GM12891 (cell line): ENCODE results near the gene TNFSF4.

ENCODE experiments used
- DNase-seq: peaks from one replicate; pipeline ENCODE4 v3.0.0; 2011; ENCODE audit warnings: low spot score; ENCODE audit not compliant: insufficient read length
- FAIRE-seq: peaks from 2 replicates; lab custom pipeline; 2011; peaks lifted over from hg19 to GRCh38; lab: Jason Lieb, UNC
- PAX5 ChIP-seq: IDR thresholded peaks from 2 replicates; pipeline ENCODE4 v1.6.1; 2011; ENCODE audit warnings: low read length, moderate library complexity, mild to moderate bottlenecking; ENCODE audit not compliant: insufficient read depth, severe bottlenecking
- POLR2A ChIP-seq: IDR thresholded peaks from 2 replicates; pipeline ENCODE4 v1.6.1; 2011; ENCODE audit warnings: low read depth, low read length, control low read depth
- POLR2AphosphoS5 ChIP-seq: IDR thresholded peaks from 2 replicates; pipeline ENCODE4 v1.6.1; 2011; ENCODE audit warnings: low read depth, low read length, control low read depth
- POU2F2 ChIP-seq: IDR thresholded peaks from 2 replicates; pipeline ENCODE4 v1.6.1; 2011; ENCODE audit warnings: low read depth, mild to moderate bottlenecking, control low read depth, low read length, moderate library complexity
- SPI1 ChIP-seq: IDR thresholded peaks from 2 replicates; pipeline ENCODE4 v1.6.1; 2011; ENCODE audit warnings: low read depth, low read length, control low read depth
- TAF1 ChIP-seq: IDR thresholded peaks from 2 replicates; pipeline ENCODE4 v1.6.1; 2011; ENCODE audit warnings: low read depth, low read length, control low read depth

Gene TNFSF4

DNA sequence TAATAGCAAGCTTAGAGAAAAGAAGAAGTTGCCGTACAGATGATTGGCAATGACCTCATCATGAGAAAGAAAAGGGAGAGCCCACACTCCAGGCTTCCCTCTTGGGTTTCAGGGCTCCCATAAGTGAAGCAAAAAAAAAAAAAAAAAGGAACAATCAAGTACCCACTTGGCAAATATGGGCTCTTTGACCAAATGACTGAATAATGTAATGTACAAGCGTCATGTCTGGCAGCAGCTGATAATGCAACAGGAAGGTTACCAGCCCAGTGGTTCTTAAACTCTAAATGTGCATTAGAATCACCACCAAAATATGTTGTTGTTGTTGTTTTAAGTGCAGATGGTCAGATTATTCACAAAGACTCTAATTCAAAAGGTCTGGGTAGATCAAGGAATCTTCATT, 13.5 kb downstream of the TNFSF4 start:
- DNase-seq, result no peak
- TF ChIP-seq POU2F2, result no peak
- TF ChIP-seq PAX5, result no peak
- no peak for TF ChIP-seq POLR2A
- TF ChIP-seq TAF1, result no peak
- no peak for TF ChIP-seq POLR2AphosphoS5
- TF ChIP-seq SPI1, result no peak
- no peak for FAIRE-seq

GRCh38 chr1:173191011-173191705, 16.0 kb downstream of the TNFSF4 start:
- FAIRE-seq (no peak), DNase-seq (no peak)
- no peak for TF ChIP-seq POLR2AphosphoS5
- no peak for TF ChIP-seq POU2F2
- no peak for TF ChIP-seq PAX5
- TF ChIP-seq TAF1, result no peak
- TF ChIP-seq SPI1, result no peak
- no peak for TF ChIP-seq POLR2A

- DNase-seq, result no peak
- peak; percentile 23 for FAIRE-seq
- TF ChIP-seq POLR2A (no peak), TAF1 (no peak), POLR2AphosphoS5 (no peak), POU2F2 (no peak), PAX5 (no peak), SPI1 (no peak)
These were observed 16.8 kb downstream of the TNFSF4 start for GRCh38 chr1:173190101-173190936.

DNA sequence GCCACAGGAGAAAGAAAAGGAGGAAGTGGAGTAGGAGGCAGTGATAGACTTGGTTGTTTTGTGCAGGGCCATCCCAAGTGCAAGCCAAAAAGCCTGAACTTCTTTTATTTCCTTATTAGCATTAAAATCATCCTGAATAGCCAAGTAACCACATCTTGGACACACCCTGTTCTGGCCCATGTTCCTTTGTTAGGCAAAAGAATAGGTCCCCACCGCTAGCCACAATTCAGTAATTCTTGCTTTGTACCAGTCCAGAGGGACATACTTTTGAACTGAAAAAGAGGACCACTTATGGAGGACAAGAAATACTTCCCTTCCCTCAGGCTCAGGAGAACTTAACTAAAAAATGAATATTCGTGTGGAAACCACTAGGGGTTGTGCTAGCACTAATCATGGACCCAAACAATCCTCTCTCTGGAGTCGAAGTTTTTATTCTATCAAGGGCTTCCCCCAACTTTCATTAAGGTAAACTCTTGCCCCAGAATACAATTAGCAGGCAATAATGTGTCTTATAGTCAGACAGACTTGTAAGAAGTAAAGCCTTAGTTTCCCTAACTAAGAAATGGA, 19.4 kb downstream of the TNFSF4 start:
- DNase-seq, result no peak
- no peak for TF ChIP-seq POU2F2
- no peak for TF ChIP-seq SPI1
- TF ChIP-seq POLR2A, result no peak
- TF ChIP-seq TAF1, result no peak
- no peak for FAIRE-seq

DNA sequence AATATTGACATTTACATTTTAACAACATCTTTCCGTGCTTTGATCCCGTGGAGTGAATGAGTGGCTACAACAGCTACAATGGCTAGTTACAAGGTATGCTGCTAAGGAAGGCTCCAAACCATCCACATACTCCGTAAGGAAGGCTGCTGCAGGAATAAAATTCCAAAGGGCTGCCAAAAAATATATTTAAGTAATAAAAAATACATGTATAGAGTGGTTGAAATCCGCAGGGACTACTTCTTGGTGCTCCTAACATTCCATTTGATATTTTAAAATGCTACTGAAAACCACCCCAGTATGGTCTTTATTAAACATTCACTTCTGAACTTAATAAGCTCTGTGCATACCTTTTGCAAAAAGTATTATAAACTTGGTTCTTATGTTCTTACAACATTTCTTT, 25.3 kb downstream of the TNFSF4 start:
- TF ChIP-seq POLR2AphosphoS5 (no peak), POLR2A (no peak), SPI1 (no peak), PAX5 (no peak), POU2F2 (no peak), TAF1 (no peak)
- DNase-seq, result no peak
- no peak for FAIRE-seq

DNA sequence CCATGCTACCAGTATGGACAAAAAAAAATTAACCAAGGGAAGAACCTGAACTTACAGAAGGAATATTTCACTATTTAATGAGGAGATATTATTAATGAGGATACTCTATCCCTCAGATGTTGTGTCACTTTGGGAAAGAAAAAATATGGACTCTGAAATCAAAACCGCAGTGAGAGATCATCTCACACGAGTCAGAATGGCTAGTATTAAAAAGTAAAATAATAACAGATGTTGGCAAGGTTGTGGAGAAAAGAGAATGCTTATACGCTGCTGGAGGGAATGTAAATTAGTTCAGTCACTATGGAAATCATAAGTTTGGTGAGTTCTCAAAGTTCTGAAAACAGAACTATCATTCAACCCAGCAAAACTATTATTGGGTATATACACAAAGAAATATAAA, 30.9 kb downstream of the TNFSF4 start:
- DNase-seq (no peak), FAIRE-seq (no peak)
- TF ChIP-seq PAX5, result no peak
- TF ChIP-seq POU2F2, result no peak
- TF ChIP-seq SPI1, result no peak
- no peak for TF ChIP-seq TAF1
- TF ChIP-seq POLR2A, result no peak
- TF ChIP-seq POLR2AphosphoS5, result no peak

DNA sequence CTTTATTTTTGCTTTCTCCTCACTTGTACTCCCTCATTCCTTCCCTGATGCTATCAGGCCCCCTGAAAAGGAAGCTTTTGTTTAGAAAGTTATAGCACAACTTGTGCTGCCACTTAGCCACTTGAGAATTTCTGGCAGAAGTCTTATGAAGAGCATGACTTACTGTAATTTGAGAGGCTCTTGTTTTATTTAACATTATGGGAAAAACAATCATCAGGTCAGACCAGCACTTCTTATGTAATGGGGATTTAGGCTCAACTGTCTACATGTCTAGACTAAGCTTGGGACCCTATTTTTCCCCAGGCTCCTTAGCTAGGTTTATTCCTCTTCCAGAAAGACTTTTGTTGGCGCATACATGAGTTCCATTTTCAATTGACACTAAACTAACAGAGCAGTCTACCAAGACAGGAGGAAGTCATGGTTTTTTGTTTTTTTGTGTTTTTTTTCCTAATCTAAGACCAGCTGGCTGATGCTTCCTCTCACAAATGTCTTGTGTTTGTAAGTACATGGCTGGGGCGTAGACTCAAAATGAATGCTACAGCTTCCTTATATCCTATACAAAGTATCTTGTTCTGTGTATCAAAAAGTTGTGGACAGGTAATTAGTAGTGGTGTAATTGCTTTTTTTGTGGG, 31.5 kb downstream of the TNFSF4 start:
- no peak for TF ChIP-seq POU2F2
- TF ChIP-seq POLR2A, result no peak
- no peak for TF ChIP-seq PAX5
- TF ChIP-seq POLR2AphosphoS5, result no peak
- TF ChIP-seq TAF1, result no peak
- no peak for TF ChIP-seq SPI1
- DNase-seq (no peak), FAIRE-seq (no peak)

GRCh38 chr1:173173388-173173787, 33.7 kb downstream of the TNFSF4 start:
- TF ChIP-seq TAF1 (no peak), POU2F2 (no peak), SPI1 (no peak), PAX5 (no peak), POLR2A (no peak), POLR2AphosphoS5 (no peak)
- DNase-seq (no peak), FAIRE-seq (no peak)

DNA sequence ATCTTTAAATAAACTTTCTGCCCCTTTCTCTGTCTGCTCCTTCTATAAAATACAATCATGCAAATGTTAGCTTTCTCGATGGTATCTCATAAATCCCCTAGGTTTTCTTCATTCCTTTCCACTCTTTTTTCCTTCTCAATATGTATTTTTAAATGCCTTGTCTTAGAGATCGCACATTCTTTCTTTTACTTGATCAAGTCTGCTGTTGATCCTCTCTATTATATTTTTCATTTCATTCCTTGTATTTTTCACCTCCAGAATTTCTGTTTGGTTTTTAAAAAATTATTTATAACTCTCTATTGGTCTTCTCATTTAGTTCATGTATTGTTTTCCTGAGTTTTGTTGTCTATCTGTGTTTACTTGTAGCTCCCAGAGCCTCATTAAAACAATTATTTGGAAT, 36.0 kb downstream of the TNFSF4 start:
- no peak for FAIRE-seq
- TF ChIP-seq PAX5 (no peak), TAF1 (no peak), SPI1 (no peak), POLR2A (no peak), POU2F2 (no peak), POLR2AphosphoS5 (no peak)
- DNase-seq, result no peak
